Gastroesophageal sphincter (tissue), 4 donors: ENCODE results near the gene DCBLD2. TPM values are rescaled to one million over a fixed set of nuclear protein-coding genes. Genes with fewer than 3 reads are reported as not detected.

Experiments
- ATAC-seq: fragments of 150-250 bp; one replicate; pipeline ENCODE4 v1.9.1; 2016; ENCODE audit warnings: mild to moderate bottlenecking, moderate library complexity
- H3K27ac ChIP-seq, 4 donors: fragments of 200-600 bp; sonication (generic) in 3 of 4; 1 replicate in 3 of 4; 2 replicates in 1 of 4; pipeline ENCODE4 v1.5.1; 2016 to 2019
- H3K27me3 ChIP-seq: fragments of 200-600 bp; sonication (generic); one replicate; pipeline ENCODE4 v1.5.1; 2019
- H3K36me3 ChIP-seq, 2 donors: fragments of 200-600 bp; sonication (generic); one replicate each; pipeline ENCODE4 v1.5.1; 2019; ENCODE audit warnings: control low read depth in 1 of 2
- H3K4me1 ChIP-seq, 3 donors: fragments of 200-600 bp; sonication (generic); 1 replicate in 2 of 3; 2 replicates in 1 of 3; pipeline ENCODE4 v1.5.1; 2016 to 2019; ENCODE audit warnings: control low read depth in 2 of 3
- H3K4me3 ChIP-seq, 2 donors: fragments of 200-600 bp; sonication (generic); one replicate each; pipeline ENCODE4 v1.5.1; 2019; ENCODE audit warnings: mild to moderate bottlenecking in 1 of 2, moderate library complexity in 1 of 2
- H3K9me3 ChIP-seq, 3 donors: fragments of 200-600 bp; sonication (generic); one replicate each; pipeline ENCODE4 v1.5.1; 2017 to 2019; ENCODE audit warnings: control low read depth in 2 of 3
- CTCF ChIP-seq, 4 experiments: fragments of 200-600 bp in 2 of 4; fragments of 450-650 bp in 2 of 4; sonication (generic) in 1 of 4; IDR thresholded peaks; one replicate each; pipeline ENCODE4 v1.5.1; 2017 to 2019; ENCODE audit warnings: antibody characterized with exemption in 4 of 4, mild to moderate bottlenecking in 2 of 4, moderate library complexity in 2 of 4
- EP300 ChIP-seq: sonication (generic); formaldehyde crosslinking; IDR thresholded peaks from one replicate; pipeline ENCODE4 v1.6.1; 2017; ENCODE audit warnings: antibody characterized with exemption, mild to moderate bottlenecking
- POLR2A ChIP-seq, 2 donors: fragments of 450-650 bp; IDR thresholded peaks; one replicate each; pipeline ENCODE4 v1.6.1; 2017; ENCODE audit warnings: antibody characterized with exemption in 2 of 2, mild to moderate bottlenecking in 2 of 2, moderate library complexity in 1 of 2
- POLR2AphosphoS5 ChIP-seq: sonication (generic); formaldehyde crosslinking; IDR thresholded peaks from one replicate; pipeline ENCODE4 v1.6.1; 2017; ENCODE audit warnings: antibody characterized with exemption
- WGBS, 2 donors: methylation state at CpG; one replicate each; pipeline ENCODE4 v1.1.5; 2018; ENCODE audit warnings: low coverage in 1 of 2; 5-methylcytosine and 5-hydroxymethylcytosine counted together
- total RNA-seq, 4 donors: library from RNA; depleted of rRNA; stranded (reverse); fragments of >200 nt; gene quantifications; one replicate each; pipeline ENCODE4 v1.1.0, GENCODE V29; 2016

DCBLD2 gene
- total RNA-seq, 4 donors from 2014 or later = 45.3 to 58.8 (median 52.4) TPM

- Histone ChIP-seq H3K4me3 (no peak within 1 kb of the TSS), H3K27ac (peak within 1 kb of the TSS in 1 of 4 donors; percentile 48), H3K27me3 (no peaks in the 10 kb centered on the region), H3K4me1 (peaks cover 0 to 51% (median 10%) of the 10 kb centered on the region in 3 donors), H3K36me3 (no peaks in the 10 kb centered on the region), H3K9me3 (no peaks in the 10 kb centered on the region)
- 44 to 67% methylated on average over 1 of the region's 1 CpG for WGBS, 2 donors
- TF ChIP-seq CTCF (IDR thresholded peaks at IDR 0.05) (no peak), POLR2AphosphoS5 (no peak), EP300 (no peak), POLR2A (IDR thresholded peaks at IDR 0.05) (no peak)
- peak; percentile 70 for ATAC-seq
These were observed 138.4 kb downstream of the DCBLD2 start, which contains the start of gene ST3GAL6 for GRCh38 chr3:98763076-98763475. Gene ST3GAL6, plus strand, starts transcription at chr3:98763340. Its CDS starts 5,101 bp downstream, at chr3:98768441.

- peaks cover 0 to 44% (median 10%) of the 10 kb centered on the region in 3 donors for H3K4me1 ChIP-seq
These were observed 139.8 kb downstream of the DCBLD2 start for GRCh38 chr3:98761643-98762229.

GRCh38 chr3:98759629-98760028 is 141.9 kb downstream of the DCBLD2 start:
- TF ChIP-seq POLR2AphosphoS5 (no peak), EP300 (no peak), CTCF (IDR thresholded peaks at IDR 0.05) (no peak), POLR2A (IDR thresholded peaks at IDR 0.05) (no peak)
- H3K4me1 ChIP-seq = peaks cover 0 to 31% (median 8%) of the 10 kb centered on the region in 3 donors
- WGBS, 2 donors = 88 to 96% methylated on average over 2 of the region's 2 CpGs
- no peaks in the 10 kb centered on the region for H3K9me3 ChIP-seq
- no peak overlapping the region for H3K4me3 ChIP-seq
- no peaks in the 10 kb centered on the region for H3K36me3 ChIP-seq
- H3K27me3 ChIP-seq = no peaks in the 10 kb centered on the region
- no peak overlapping the region for H3K27ac ChIP-seq
- no peak for ATAC-seq

More at GRCh38 chr3:98761643-98762229, 139.8 kb downstream of the DCBLD2 start:
- 71 to 100% methylated on average over 1 to 2 of the region's 2 CpGs for WGBS, 2 donors
- no peaks in the 10 kb centered on the region for H3K9me3 ChIP-seq
- H3K36me3 ChIP-seq = no peaks in the 10 kb centered on the region
- no peak for ATAC-seq
- no peak overlapping the region for H3K4me3 ChIP-seq
- H3K27me3 ChIP-seq = no peaks in the 10 kb centered on the region
- no peak overlapping the region for H3K27ac ChIP-seq
- TF ChIP-seq EP300 = no peak
- no peak for TF ChIP-seq POLR2AphosphoS5
- TF ChIP-seq CTCF (IDR thresholded peaks at IDR 0.05) = no peak

- no peaks in the 10 kb centered on the region for H3K9me3 ChIP-seq
- no peak overlapping the region for H3K4me3 ChIP-seq
- H3K4me1 ChIP-seq = no peaks in the 10 kb centered on the region
- TF ChIP-seq CTCF (IDR thresholded peaks at IDR 0.05) (no peak), EP300 (no peak), POLR2A (IDR thresholded peaks at IDR 0.05) (no peak), POLR2AphosphoS5 (no peak)
- no peaks in the 10 kb centered on the region for H3K36me3 ChIP-seq
- ATAC-seq = no peak
- H3K27me3 ChIP-seq = no peaks in the 10 kb centered on the region
- no peak overlapping the region for H3K27ac ChIP-seq
- 57 to 61% methylated on average over 4 of the region's 4 CpGs for WGBS, 2 donors
These were observed 145.9 kb downstream of the DCBLD2 start for GRCh38 chr3:98755601-98756000.

GRCh38 chr3:98754483-98754882 is 147.0 kb downstream of the DCBLD2 start:
- H3K36me3 ChIP-seq = no peaks in the 10 kb centered on the region
- no peaks in the 10 kb centered on the region for H3K4me1 ChIP-seq
- WGBS, 2 donors = 76 to 81% methylated on average over 3 of the region's 3 CpGs
- TF ChIP-seq CTCF (IDR thresholded peaks at IDR 0.05) = no peak
- TF ChIP-seq POLR2A (IDR thresholded peaks at IDR 0.05) = no peak
- TF ChIP-seq EP300 = no peak
- no peak for TF ChIP-seq POLR2AphosphoS5
- no peak for ATAC-seq
- no peaks in the 10 kb centered on the region for H3K9me3 ChIP-seq
- no peak overlapping the region for H3K4me3 ChIP-seq
- no peak overlapping the region for H3K27ac ChIP-seq
- H3K27me3 ChIP-seq = no peaks in the 10 kb centered on the region
